Measurements from ENCODE around the gene ESAM.
A peak's percentile ranks its signal among the peaks of the same experiment; 100 is the strongest.
"Not testable (repeated sequence)": the region's sequence is repeated elsewhere in the genome, so short reads cannot be mapped to it uniquely, and the experiment has no call there.

Gene ESAM

GRCh38 chr11:124770959-124771358 is 8.9 kb upstream of the ESAM start:
- not testable (repeated sequence) for DNase-seq

- DNase-seq, result no peak
Measured at GRCh38 chr11:124769806-124770774, 8.0 kb upstream of the ESAM start.

GRCh38 chr11:124768914-124769313 is 6.8 kb upstream of the ESAM start:
- DNase-seq, result no peak

DNA sequence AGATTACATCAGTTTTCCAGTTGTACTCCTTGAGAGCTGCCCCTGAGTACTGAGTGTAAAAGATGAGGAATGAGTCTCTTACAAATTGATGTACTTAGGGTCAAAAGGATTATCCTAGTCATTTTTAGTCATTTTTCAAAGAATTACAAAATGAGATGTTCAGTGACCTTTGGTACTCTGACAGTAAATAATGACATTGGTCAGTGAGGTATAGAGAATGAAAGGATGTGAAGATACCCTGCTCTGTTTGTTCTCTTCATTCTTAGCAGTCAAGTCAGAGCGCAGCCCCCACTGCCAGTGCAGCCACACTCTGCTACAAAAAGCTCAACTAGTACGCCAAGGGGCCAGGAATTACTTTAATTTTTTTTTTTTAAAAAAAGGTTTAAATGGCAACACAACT is 4.1 kb upstream of the ESAM start:
- DNase-seq, result no peak

DNA sequence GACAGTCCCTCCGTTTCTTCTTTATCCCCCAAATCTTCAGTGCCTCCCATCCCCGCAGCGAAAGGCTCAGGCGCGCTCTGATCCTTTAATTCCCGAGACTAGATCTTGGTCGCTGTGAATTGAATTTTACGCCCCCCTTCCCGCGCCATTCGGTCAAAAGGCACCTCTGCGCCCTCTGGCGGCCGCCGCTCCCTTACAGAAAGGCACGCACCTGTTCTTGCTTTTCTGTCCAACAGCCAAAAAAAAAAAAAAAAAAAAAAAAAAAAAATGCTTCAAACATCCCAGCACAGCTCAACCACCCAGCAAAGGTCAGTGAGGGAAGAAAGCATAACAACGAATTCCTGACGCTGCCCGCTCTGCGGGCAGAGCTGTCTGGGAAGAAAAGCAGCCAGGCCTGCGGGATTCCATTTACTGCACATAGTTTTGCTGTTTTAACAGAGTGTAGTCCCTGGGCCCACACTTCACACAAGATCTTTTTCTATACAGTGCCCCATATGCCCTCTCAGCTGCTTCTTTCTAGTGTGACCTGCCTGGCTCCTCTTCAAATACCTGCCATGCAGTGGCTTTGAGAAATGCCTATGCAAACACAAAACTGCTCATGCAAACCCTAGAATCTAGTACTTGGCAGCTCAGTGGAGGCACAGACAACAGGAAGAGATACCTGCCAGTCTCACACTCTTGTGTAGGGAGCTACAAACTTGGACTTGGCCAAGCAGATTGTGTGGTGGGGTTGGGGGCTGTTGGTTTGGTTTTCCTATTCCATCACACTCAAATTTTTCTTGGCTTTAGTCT is 1.3 kb upstream of the ESAM start:
- peak; percentile 43 to 72 for DNase-seq

GRCh38 chr11:124762624-124763155 is 600 bp upstream of the ESAM start:
- DNase-seq, result peak in 1 of 2 experiments; percentile 50

DNA sequence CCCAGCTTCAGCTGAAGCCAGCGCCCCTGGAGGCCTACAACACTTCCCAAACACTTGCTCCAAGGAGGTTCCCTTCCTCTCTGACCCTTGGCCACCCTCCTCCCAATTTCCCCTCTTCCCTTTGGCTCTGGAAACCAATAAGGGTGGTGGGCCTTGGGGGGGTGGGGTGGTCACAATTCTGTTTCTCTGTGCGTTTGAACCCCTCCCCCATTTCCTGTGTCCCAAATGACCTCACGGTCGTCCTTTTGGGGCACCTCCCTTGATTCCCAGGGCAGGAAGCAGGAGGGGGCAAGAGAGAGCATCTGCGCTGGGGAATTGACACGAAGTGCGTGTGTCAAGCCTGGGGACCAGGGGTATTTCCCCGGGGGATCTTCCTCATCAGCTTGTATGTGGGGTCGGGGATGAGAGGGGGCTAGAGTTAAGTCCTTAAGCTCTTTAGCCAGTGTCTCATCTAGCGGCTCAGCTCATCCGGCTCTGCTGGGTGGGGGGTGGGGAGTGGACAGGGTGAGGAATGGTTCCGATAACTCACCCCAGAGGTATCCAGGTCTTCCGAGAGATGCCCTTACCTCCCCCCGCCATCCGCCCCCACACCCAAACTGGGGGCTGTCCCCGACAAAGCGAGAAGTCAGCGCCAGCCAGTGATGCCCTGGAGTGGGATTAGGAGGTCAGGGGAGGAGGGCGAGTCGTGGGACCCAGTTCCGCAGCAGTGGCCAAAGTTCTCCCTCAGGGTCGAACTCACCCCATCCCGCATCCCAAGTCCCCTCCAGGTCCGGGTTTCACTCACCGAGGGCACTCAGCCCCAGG is 587 bp downstream of the ESAM start:
- no peak for DNase-seq

GRCh38 chr11:124760806-124761205 is 1.3 kb downstream of the ESAM start:
- no peak for DNase-seq

- no peak for DNase-seq
Measured at GRCh38 chr11:124760205-124760652, 1.9 kb downstream of the ESAM start.

GRCh38 chr11:124759266-124760204 is 2.6 kb downstream of the ESAM start:
- DNase-seq, result no peak

- DNase-seq, result peak; percentile 25 to 47
Measured at GRCh38 chr11:124758355-124759265, 3.5 kb downstream of the ESAM start.

- DNase-seq, result no peak
Measured at GRCh38 chr11:124757320-124757719, 4.8 kb downstream of the ESAM start.

- no peak for DNase-seq
Measured at GRCh38 chr11:124756753-124757227, 5.3 kb downstream of the ESAM start.

DNA sequence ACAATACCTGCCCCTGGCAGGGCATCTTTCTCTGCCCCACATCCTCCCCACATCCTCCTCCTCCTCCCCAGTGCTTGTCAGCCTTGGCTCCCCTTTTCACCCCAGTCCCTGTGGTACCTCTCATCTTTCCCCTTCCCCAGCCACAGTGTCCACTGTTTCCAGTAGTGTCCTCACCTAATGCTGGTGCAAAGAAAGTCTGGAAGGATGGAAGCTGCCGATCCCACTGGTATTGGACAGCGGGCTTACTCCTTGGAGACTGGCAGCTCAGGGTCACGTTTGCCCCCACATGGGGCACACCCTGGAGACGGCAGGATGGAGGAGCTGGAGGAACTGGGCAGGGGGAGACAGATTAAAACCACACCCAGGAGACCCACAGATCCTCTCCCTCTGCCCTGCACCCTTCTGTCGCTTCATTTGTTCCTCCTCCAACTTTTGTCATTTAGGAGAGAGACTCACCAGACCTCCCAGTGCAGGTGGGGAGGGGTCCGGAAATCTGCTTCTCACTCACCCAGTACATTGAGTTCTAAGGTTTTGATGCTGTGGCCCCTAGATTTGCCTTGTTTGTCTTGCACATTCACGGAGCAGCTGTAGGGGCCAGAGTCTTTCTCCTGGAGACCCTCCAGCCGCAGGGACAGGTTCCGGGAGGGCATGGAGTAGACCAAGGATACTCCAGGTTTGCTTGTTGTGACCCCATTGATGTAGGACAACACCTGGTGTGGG is 5.9 kb downstream of the ESAM start:
- DNase-seq, result no peak

DNA sequence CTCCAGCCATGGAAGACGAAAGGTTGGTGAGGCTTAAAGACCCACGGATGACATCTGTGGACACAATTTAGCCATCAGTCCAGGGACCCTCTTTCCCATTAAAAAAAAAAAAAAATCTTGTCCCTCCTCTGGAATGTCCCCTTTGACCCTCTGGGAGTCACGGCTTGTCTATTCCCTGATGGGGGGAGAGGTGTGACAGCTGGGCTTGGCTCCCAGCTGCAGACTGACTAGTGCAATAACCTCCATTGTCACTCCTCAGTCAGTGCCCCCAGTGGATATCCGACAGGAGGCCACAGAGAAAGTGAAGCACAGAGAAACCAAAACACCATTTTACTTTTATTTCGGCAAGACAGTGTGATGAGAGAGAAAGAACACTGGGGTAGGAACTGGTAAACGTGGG is 7.4 kb downstream of the ESAM start:
- no peak for DNase-seq

DNA sequence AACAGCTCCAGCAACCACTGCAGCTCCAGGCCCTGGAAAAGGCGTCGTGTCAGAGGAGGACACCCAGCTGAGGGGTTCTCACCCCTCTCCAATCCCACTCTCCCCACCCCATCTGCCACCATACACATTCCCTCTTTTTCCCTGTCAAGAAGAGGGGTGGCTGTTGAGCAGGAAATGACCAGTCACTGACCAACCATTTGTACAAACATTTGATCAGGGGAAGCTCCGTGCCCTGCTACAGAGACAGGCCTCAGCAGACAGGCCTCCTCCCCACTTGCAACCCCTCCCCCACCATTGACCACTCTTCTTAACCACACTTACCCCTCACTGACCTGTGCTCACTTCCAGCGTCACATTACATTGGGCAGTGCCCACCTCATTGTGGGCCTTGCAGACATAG is 7.8 kb downstream of the ESAM start:
- no peak for DNase-seq

- no peak for DNase-seq
Measured at GRCh38 chr11:124753624-124754023, 8.5 kb downstream of the ESAM start.

DNA sequence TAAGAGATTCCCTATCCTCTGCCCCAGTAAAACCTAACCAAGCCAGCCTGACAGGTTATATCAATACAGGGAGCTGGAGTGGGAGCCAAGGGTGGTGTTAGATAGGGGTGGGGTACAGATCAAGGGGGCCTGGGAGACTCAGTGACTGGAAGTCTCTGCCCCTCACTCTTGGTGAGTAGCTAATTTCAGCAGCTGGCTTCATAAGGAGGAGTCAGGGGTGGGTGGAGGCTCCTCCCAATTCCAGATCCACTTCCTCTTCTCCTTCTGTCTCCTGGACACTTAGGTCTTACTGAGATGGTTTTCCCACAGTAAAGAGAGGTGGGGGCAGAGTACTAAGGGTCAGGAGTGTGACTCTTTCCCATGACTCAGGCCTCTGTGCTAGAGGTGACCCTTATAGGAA is 8.9 kb downstream of the ESAM start:
- DNase-seq, result no peak

DNA sequence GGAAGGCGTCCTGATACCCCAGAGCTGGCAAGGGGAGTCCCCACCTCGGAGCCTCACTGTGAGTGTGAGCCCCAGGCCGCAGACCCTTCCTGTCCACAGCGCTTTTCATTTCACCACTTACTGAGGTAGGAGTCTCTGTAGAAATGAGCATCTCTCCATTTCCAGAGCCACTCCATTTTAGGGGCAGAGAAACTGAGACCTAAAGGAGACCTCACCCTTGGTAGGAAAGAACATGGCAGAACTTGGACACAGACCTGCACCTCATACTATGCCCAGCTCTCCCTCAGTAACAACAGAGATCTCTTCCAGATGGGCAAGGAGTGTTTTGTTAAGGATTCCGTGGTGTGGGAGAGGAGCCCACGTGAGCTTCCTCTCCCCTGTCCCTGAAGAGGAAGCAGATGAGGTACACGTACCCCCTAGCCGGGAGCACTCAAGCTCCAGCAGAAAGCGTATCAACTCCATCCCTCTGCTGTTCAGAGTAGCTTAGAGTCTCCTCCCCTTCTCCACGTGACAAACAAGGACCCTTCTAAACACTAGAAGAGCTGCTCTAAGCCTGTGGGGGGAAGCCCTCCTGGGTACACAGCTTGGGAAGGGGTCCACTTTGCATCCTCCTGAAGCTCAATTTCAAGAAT is 9.5 kb downstream of the ESAM start:
- no peak for DNase-seq

Data from NCI-H1930 (cell line).